Measurements from ENCODE around the gene PRPH2. TPM values are rescaled to one million over a fixed set of nuclear protein-coding genes. Genes with fewer than 3 reads are reported as not detected.

PRPH2 gene
- total RNA-seq, 2 experiments from 2014 or later: 0.08 to 0.11 TPM

DNA sequence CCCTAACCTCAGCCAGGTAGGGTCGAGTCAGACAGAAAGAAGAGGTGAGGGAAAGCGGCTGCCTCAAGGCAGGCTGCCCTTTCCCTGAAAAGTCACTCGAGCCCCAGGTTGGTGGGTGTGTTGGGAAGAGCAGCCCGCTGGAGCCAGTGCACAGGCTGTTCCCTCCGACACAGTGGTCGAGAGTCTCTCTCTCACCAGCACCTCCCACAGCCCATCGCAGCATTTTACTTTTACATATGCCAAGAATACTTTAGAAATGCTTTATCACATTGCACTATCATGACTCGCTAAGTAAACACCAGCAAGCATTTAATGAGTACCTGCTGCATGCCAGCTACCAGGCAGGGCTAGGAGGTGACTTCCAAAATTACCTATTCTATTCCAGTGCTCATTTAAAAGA is 1.7 kb downstream of the PRPH2 start:
- no peak for DNase-seq
- intact Hi-C loops (cut with DNase I, micrococcal nuclease): no loop called here
- H3K4me3 Mint-ChIP-seq: no peak overlapping the region
- ChIA-PET POLR2A (interaction anchor here (0.7 kb wide), 1 partner anchor 27 kb away, joined by 3 read pairs; no protein-coding TSS in a partner anchor), CTCF (no interaction called here)
- H3K4me1 ChIP-seq (ENCODE audit: insufficient read depth, low read length): peaks cover 2% of the 10 kb centered on the region
- H3K9me3 Mint-ChIP-seq: no peaks in the 10 kb centered on the region
- no peak for ATAC-seq (ENCODE audit: poor library complexity)
- no peak overlapping the region for H3K27ac Mint-ChIP-seq
- no peaks in the 10 kb centered on the region for H3K9me3 ChIP-seq (ENCODE audit: control insufficient read depth in 1 of 2, insufficient read depth in 1 of 2, low read length in 2 of 2)
- H3K27ac ChIP-seq (ENCODE audit: low read depth in 1 of 2, low read length in 2 of 2): no peak overlapping the region
- peaks cover under 1% of the 10 kb centered on the region for H3K4me1 Mint-ChIP-seq (ENCODE audit: low read depth)
- H3K4me3 ChIP-seq (ENCODE audit: low read length): no peak overlapping the region
- TF ChIP-seq, protein P1, sequence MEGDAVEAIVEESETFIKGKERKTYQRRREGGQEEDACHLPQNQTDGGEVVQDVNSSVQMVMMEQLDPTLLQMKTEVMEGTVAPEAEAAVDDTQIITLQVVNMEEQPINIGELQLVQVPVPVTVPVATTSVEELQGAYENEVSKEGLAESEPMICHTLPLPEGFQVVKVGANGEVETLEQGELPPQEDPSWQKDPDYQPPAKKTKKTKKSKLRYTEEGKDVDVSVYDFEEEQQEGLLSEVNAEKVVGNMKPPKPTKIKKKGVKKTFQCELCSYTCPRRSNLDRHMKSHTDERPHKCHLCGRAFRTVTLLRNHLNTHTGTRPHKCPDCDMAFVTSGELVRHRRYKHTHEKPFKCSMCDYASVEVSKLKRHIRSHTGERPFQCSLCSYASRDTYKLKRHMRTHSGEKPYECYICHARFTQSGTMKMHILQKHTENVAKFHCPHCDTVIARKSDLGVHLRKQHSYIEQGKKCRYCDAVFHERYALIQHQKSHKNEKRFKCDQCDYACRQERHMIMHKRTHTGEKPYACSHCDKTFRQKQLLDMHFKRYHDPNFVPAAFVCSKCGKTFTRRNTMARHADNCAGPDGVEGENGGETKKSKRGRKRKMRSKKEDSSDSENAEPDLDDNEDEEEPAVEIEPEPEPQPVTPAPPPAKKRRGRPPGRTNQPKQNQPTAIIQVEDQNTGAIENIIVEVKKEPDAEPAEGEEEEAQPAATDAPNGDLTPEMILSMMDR (IDR thresholded peaks at IDR 0.05): no peak
- no peaks in the 10 kb centered on the region for H3K36me3 ChIP-seq (ENCODE audit: insufficient read depth, low read length)
- no peaks in the 10 kb centered on the region for H3K36me3 Mint-ChIP-seq (ENCODE audit: low read depth)
- no peaks in the 10 kb centered on the region for H3K27me3 ChIP-seq (ENCODE audit: control insufficient read depth in 1 of 2, insufficient read depth in 2 of 2, low read length in 2 of 2)
- H3K27me3 Mint-ChIP-seq: no peaks in the 10 kb centered on the region

DNA sequence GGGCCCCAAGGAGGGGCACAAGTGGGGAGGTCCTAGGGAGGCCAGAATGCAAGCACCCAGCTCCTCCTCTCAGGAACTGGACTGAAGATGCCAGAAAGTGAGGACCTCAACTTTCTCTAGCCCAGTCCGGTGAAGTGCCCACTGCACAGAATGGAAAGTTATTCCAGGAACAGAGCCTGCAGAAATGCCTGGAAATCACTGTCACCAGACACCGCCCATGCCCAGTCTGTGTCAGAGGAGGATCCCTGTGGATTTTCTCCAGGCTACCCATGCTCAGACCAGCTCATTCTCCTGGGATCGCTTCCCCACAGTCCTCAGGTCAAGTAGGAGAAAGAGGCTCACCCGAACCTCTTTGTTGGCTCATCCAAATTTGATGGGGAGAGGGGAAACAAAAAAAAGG is 6.5 kb downstream of the PRPH2 start:
- TF ChIP-seq, protein P1 (IDR thresholded peaks at IDR 0.05): no peak
- no peak overlapping the region for H3K4me3 ChIP-seq (ENCODE audit: low read length)

DNA sequence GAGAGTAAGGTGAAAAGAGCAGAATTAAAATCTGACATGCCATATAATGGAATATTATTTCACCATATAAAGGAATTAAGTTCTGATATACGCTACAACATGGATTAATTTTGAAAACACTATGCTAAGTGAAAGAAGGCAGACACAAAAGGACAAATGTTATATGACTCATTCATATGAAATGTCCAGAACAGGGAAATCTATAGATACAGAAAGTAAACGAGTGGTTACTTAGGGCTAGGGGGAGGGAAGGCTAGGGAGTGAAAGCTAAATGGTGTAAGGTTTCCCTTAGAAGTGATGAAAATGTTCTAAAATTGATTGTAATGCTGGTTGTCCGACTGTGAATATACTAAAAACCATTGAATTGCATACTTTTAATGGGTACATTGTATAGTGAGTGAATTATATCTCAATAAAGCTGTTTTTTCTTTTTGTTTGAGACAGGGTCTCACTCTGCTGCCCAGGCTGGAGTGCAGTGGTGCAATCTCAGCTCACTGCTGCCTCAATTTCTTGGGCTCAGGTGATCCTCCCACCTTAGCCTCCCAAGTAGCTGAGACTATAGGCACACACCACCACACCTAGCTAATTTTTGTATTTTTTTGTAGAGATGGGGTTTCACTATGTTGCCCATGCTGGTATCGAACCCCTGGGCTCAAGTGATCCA is 8.2 kb downstream of the PRPH2 start:
- TF ChIP-seq, protein P1 (IDR thresholded peaks at IDR 0.05): no peak
- Histone ChIP-seq H3K4me3 (ENCODE audit: low read length) (no peak overlapping the region), H3K27ac (ENCODE audit: low read depth in 1 of 2, low read length in 2 of 2) (no peak overlapping the region), H3K27me3 (ENCODE audit: control insufficient read depth in 1 of 2, insufficient read depth in 2 of 2, low read length in 2 of 2) (no peaks in the 10 kb centered on the region), H3K36me3 (ENCODE audit: insufficient read depth, low read length) (no peaks in the 10 kb centered on the region), H3K4me1 (ENCODE audit: insufficient read depth, low read length) (no peaks in the 10 kb centered on the region), H3K9me3 (ENCODE audit: control insufficient read depth in 1 of 2, insufficient read depth in 1 of 2, low read length in 2 of 2) (peaks cover 0 to 9% of the 10 kb centered on the region in 2 experiments)
- Mint-ChIP-seq H3K4me3 (no peak overlapping the region), H3K9me3 (no peaks in the 10 kb centered on the region), H3K27ac (no peak overlapping the region), H3K36me3 (ENCODE audit: low read depth) (no peaks in the 10 kb centered on the region), H3K27me3 (no peaks in the 10 kb centered on the region), H3K4me1 (ENCODE audit: low read depth) (no peaks in the 10 kb centered on the region)
- POLR2A ChIA-PET: interaction anchor here (0.8 to 1.6 kb wide), 2 partner anchors 52 to 57 kb away, joined by 3 to 4 read pairs; no protein-coding TSS in a partner anchor
- DNase-seq (no peak), ATAC-seq (ENCODE audit: poor library complexity) (no peak)
- CTCF ChIA-PET: no interaction called here
- intact Hi-C loops (cut with DNase I, micrococcal nuclease): no loop called here

More for the DNA sequence above, 6.5 kb downstream of the PRPH2 start:
- no peaks in the 10 kb centered on the region for H3K27me3 Mint-ChIP-seq
- H3K9me3 Mint-ChIP-seq: no peaks in the 10 kb centered on the region
- ATAC-seq (ENCODE audit: poor library complexity) (no peak), DNase-seq (no peak)
- no peaks in the 10 kb centered on the region for H3K36me3 ChIP-seq (ENCODE audit: insufficient read depth, low read length)
- H3K27me3 ChIP-seq (ENCODE audit: control insufficient read depth in 1 of 2, insufficient read depth in 2 of 2, low read length in 2 of 2): no peaks in the 10 kb centered on the region
- H3K27ac Mint-ChIP-seq: no peak overlapping the region
- intact Hi-C loops (cut with DNase I, micrococcal nuclease): no loop called here
- no peak overlapping the region for H3K4me3 Mint-ChIP-seq
- CTCF ChIA-PET: interaction anchor here (0.8 kb wide), 1 partner anchor 10 kb away, joined by 3 read pairs; no protein-coding TSS in a partner anchor
- H3K4me1 Mint-ChIP-seq (ENCODE audit: low read depth): no peaks in the 10 kb centered on the region
- POLR2A ChIA-PET: no interaction called here
- H3K36me3 Mint-ChIP-seq (ENCODE audit: low read depth): no peaks in the 10 kb centered on the region
- H3K9me3 ChIP-seq (ENCODE audit: control insufficient read depth in 1 of 2, insufficient read depth in 1 of 2, low read length in 2 of 2): peaks cover 0 to 9% of the 10 kb centered on the region in 2 experiments
- H3K4me1 ChIP-seq (ENCODE audit: insufficient read depth, low read length): no peaks in the 10 kb centered on the region
- no peak overlapping the region for H3K27ac ChIP-seq (ENCODE audit: low read depth in 1 of 2, low read length in 2 of 2)

Data from CD4-positive, alpha-beta T cell (primary cell).